Bronchial epithelial cell (primary cell): ENCODE measurements around the gene CEP83. TPM values are rescaled to one million over a fixed set of nuclear protein-coding genes. Genes with fewer than 3 reads are reported as not detected.

Experiments
- DNase-seq: peaks from one replicate; pipeline ENCODE4 v3.0.0-alpha.2; 2010; ENCODE audit warnings: low read depth
- FAIRE-seq: peaks from 2 replicates; lab custom pipeline; 2011; peaks lifted over from hg19 to GRCh38; lab: Jason Lieb, UNC
- H3K27me3 ChIP-seq: 2 replicates; pipeline ENCODE4 v1.5.1; 2011; ENCODE audit warnings: low read length; ENCODE audit not compliant: control insufficient read depth, insufficient read depth
- H3K36me3 ChIP-seq: 2 replicates; pipeline ENCODE4 v1.5.1; 2011; ENCODE audit warnings: low read length; ENCODE audit not compliant: control insufficient read depth, insufficient read depth
- H3K4me3 ChIP-seq: 2 replicates; pipeline ENCODE4 v1.5.1; 2011; ENCODE audit warnings: mild to moderate bottlenecking, low read depth, low read length, control low read depth
- total RNA-seq: library from RNA; depleted of rRNA; stranded (reverse); fragments of >200 nt; gene quantifications from 2 replicates; pipeline ENCODE4 v1.2.1, GENCODE V29; 2014
- TF ChIP-seq, protein P1 (sequence below): IDR thresholded peaks from 2 replicates; pipeline ENCODE4 v1.5.1; 2011; ENCODE audit warnings: mild to moderate bottlenecking, moderate library complexity, low read length, control low read depth, inconsistent platforms; ENCODE audit not compliant: insufficient read depth, severe bottlenecking

The CEP83 gene
- total RNA-seq, 1 donor from 2014 or later, result 9.7 TPM

DNA sequence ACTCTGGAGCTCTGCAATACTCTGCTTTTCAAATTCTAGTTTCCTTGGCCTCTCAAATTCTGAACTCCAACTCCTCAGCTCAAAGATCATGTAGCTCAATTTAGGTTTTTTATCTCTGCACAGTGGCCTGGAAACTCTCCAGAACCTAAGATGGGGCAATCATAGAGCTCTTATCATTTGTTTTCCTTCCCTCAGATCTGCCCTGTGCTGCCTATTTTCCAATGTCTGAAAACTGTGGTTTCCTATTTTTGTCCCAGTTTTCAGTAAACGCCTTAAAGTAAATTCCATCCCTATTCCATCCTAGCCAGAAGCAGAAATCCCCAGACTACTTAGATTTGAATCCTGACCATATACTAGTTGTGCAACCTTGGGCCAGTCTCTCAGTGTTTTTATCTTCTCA lies 73.2 kb downstream of the CEP83 start:
- H3K36me3 ChIP-seq, result peaks cover 2% of the 10 kb centered on the region
- DNase-seq, result no peak
- TF ChIP-seq, protein P1, sequence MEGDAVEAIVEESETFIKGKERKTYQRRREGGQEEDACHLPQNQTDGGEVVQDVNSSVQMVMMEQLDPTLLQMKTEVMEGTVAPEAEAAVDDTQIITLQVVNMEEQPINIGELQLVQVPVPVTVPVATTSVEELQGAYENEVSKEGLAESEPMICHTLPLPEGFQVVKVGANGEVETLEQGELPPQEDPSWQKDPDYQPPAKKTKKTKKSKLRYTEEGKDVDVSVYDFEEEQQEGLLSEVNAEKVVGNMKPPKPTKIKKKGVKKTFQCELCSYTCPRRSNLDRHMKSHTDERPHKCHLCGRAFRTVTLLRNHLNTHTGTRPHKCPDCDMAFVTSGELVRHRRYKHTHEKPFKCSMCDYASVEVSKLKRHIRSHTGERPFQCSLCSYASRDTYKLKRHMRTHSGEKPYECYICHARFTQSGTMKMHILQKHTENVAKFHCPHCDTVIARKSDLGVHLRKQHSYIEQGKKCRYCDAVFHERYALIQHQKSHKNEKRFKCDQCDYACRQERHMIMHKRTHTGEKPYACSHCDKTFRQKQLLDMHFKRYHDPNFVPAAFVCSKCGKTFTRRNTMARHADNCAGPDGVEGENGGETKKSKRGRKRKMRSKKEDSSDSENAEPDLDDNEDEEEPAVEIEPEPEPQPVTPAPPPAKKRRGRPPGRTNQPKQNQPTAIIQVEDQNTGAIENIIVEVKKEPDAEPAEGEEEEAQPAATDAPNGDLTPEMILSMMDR, result no peak
- no peak for FAIRE-seq
- H3K27me3 ChIP-seq, result no peaks in the 10 kb centered on the region
- H3K4me3 ChIP-seq, result no peak overlapping the region

DNA sequence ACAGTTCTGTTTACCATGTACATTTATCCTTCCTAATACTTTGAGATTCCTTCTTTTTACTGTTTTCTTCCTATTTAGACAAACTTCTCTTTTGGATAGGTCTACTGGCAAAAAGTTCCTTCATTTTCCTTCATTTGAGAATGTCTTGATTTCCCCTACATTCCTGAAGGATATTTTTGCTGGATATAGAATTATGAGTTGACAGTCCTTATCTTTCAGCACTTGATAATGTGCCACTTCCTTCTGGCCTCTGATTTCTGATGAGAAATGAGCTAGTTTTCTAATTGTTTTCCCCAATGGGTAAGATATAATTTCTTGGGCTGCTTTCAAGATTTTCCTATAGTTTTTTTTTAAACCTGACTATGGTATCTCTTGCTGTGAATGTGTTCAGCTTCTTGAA lies 75.6 kb downstream of the CEP83 start:
- no peak overlapping the region for H3K4me3 ChIP-seq
- peaks cover 2% of the 10 kb centered on the region for H3K36me3 ChIP-seq
- DNase-seq (no peak), FAIRE-seq (no peak)
- TF ChIP-seq, protein P1, result no peak
- no peaks in the 10 kb centered on the region for H3K27me3 ChIP-seq

DNA sequence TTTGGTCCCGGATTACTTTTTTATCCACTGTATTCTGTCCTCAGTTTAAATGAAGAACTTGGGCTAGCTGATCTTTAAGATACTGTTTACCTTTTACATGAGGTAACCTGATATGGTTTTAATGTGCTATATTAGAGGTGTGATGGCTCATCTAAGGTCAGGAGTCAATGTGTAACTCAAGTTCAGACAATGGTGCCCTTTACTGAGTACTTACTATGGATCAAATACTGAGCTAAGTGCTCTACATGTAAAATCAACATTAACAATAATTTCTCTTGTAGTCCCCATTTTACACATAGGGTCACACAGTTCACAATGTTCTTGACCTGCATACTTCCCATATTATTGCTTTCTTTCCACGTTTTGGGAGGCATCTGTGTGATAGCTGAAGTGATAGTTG lies 79.2 kb downstream of the CEP83 start:
- FAIRE-seq (no peak), DNase-seq (peak; percentile 44)
- Histone ChIP-seq H3K36me3 (peaks cover 2% of the 10 kb centered on the region), H3K27me3 (no peaks in the 10 kb centered on the region), H3K4me3 (no peak overlapping the region)
- TF ChIP-seq, protein P1, result no peak

DNA sequence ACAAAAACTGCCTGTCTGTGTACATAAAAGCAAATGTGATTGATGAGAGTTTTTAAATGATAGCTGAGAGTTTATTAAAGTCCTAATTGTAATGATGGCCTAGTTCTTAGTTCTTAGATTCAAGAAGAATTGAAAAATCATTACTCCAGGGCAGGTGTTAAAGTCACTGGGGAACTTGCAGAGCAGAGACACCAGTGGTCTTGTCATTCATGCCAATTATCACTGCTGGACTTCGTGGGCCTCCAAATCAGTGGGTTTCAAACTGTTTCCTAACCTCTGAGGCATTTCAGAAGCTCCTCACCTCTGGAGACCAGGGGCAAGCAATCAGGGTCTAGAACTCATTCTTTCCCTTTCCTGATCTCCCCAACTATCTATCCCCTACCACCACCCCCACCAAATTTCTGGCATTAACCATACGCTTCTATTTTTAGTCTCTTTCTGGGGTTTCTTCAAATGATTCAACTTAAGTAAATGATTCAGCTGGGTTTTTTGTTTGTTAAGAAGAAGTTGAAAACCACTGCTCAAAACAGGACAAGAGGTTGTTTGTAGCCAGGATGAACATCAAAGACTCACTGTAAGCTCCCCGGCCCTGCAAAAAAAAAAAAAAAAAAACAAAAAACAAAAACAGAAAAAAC lies 80.1 kb downstream of the CEP83 start:
- TF ChIP-seq, protein P1, result no peak
- Histone ChIP-seq H3K27me3 (no peaks in the 10 kb centered on the region), H3K4me3 (no peak overlapping the region), H3K36me3 (peaks cover 1% of the 10 kb centered on the region)
- FAIRE-seq, result no peak
- no peak for DNase-seq

DNA sequence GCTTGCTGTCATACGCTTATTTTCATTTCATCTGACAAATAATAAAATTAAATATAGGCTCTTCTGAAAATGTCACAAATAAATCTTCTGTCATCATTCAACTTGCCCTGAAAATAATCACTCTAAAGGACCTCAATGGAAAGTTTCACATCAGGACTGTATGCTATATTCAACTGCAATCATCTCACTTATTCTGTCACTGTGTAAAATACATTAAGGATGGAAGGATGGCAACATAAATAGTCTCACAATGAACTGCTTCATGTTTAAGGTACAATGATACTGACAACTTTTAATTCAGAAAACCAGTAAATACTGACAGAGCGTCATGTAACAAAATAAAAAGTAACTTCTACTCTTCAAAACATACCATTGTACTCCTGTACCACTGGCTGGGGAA lies 82.1 kb downstream of the CEP83 start:
- DNase-seq (no peak), FAIRE-seq (no peak)
- TF ChIP-seq, protein P1, result no peak
- Histone ChIP-seq H3K4me3 (no peak overlapping the region), H3K36me3 (peaks cover 1% of the 10 kb centered on the region), H3K27me3 (no peaks in the 10 kb centered on the region)

DNA sequence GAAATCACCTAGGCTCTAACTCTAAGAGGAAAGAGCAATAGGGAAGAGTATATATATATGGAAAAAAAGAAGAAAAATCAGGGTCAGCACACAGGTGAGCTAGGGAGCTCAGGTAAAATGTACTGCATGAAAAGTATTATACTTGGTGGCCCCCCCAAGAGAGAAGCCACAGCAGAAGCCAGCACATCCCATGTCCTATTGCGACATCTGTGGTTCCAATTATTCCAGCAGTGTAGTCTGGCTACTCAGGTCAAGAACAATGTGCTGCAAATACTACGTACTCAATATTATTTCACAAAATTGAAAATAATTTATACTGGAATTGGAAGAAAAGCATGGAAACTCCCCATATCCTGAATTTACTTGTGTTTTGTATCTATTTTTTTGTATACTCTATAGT lies 85.5 kb downstream of the CEP83 start:
- FAIRE-seq, result no peak
- no peaks in the 10 kb centered on the region for H3K27me3 ChIP-seq
- no peak overlapping the region for H3K4me3 ChIP-seq
- no peak for DNase-seq
- peaks cover 1% of the 10 kb centered on the region for H3K36me3 ChIP-seq
- TF ChIP-seq, protein P1, result no peak
